ENCODE data around the gene LRMDA.

The LRMDA gene

GRCh38 chr10:76117949-76118348 lies 686.5 kb downstream of the LRMDA start:
- DNase-seq (ENCODE audit: low read depth) = no peak
- no peak for TF ChIP-seq CTCF (IDR thresholded peaks at IDR 0.05; ENCODE audit: low read depth, low read length, missing control alignments)
- no peak overlapping the region for H3K4me3 ChIP-seq (ENCODE audit: low read depth, low read length)

GRCh38 chr10:76119036-76119435 lies 687.6 kb downstream of the LRMDA start:
- H3K4me3 ChIP-seq (ENCODE audit: low read depth, low read length) = no peak overlapping the region
- no peak for DNase-seq (ENCODE audit: low read depth)
- TF ChIP-seq CTCF (IDR thresholded peaks at IDR 0.05; ENCODE audit: low read depth, low read length, missing control alignments) = no peak

- DNase-seq (ENCODE audit: low read depth) = no peak
- H3K4me3 ChIP-seq (ENCODE audit: low read depth, low read length) = no peak overlapping the region
- TF ChIP-seq CTCF (IDR thresholded peaks at IDR 0.05; ENCODE audit: low read depth, low read length, missing control alignments) = no peak
These were observed 688.1 kb downstream of the LRMDA start for GRCh38 chr10:76119515-76119914.

- DNase-seq (ENCODE audit: low read depth) = no peak
- TF ChIP-seq CTCF (IDR thresholded peaks at IDR 0.05; ENCODE audit: low read depth, low read length, missing control alignments) = no peak
- no peak overlapping the region for H3K4me3 ChIP-seq (ENCODE audit: low read depth, low read length)
These were observed 690.6 kb downstream of the LRMDA start for GRCh38 chr10:76122056-76122455.

GRCh38 chr10:76124280-76124679 lies 692.9 kb downstream of the LRMDA start:
- DNase-seq (ENCODE audit: low read depth) = no peak
- no peak for TF ChIP-seq CTCF (IDR thresholded peaks at IDR 0.05; ENCODE audit: low read depth, low read length, missing control alignments)
- H3K4me3 ChIP-seq (ENCODE audit: low read depth, low read length) = no peak overlapping the region

GRCh38 chr10:76125900-76126299 lies 694.5 kb downstream of the LRMDA start:
- H3K4me3 ChIP-seq (ENCODE audit: low read depth, low read length) = no peak overlapping the region
- DNase-seq (ENCODE audit: low read depth) = no peak
- no peak for TF ChIP-seq CTCF (IDR thresholded peaks at IDR 0.05; ENCODE audit: low read depth, low read length, missing control alignments)

GRCh38 chr10:76126607-76127527 lies 695.4 kb downstream of the LRMDA start:
- no peak for DNase-seq (ENCODE audit: low read depth)
- no peak overlapping the region for H3K4me3 ChIP-seq (ENCODE audit: low read depth, low read length)

More at GRCh38 chr10:76126607-76127527, 695.4 kb downstream of the LRMDA start:
- TF ChIP-seq CTCF (IDR thresholded peaks at IDR 0.05; ENCODE audit: low read depth, low read length, missing control alignments) = no peak
